ENCODE measurements around the gene FRS2.

The FRS2 gene

GRCh38 chr12:69533844-69534243 lies 63.7 kb downstream of the FRS2 start:
- TF ChIP-seq CTCF (conservative IDR thresholded peaks at IDR 0.05) (no peak), ZFX (IDR thresholded peaks at IDR 0.05) (no peak)
- no peak overlapping the region for H3K27ac ChIP-seq

GRCh38 chr12:69534389-69534822 lies 64.2 kb downstream of the FRS2 start:
- TF ChIP-seq ZFX (IDR thresholded peaks at IDR 0.05) = no peak
- TF ChIP-seq CTCF (conservative IDR thresholded peaks at IDR 0.05) = no peak
- H3K27ac ChIP-seq = no peak overlapping the region

- no peak overlapping the region for H3K27ac ChIP-seq
- TF ChIP-seq ZFX (IDR thresholded peaks at IDR 0.05) = no peak
- TF ChIP-seq CTCF (conservative IDR thresholded peaks at IDR 0.05) = no peak
Observed at GRCh38 chr12:69540987-69541386, 70.8 kb downstream of the FRS2 start.

- no peak overlapping the region for H3K27ac ChIP-seq
- TF ChIP-seq CTCF (conservative IDR thresholded peaks at IDR 0.05) = no peak
- TF ChIP-seq ZFX (IDR thresholded peaks at IDR 0.05) = no peak
Observed at GRCh38 chr12:69544087-69544486, 73.9 kb downstream of the FRS2 start.

- no peak overlapping the region for H3K27ac ChIP-seq
- TF ChIP-seq ZFX (IDR thresholded peaks at IDR 0.05) (no peak), CTCF (conservative IDR thresholded peaks at IDR 0.05) (no peak)
Observed at GRCh38 chr12:69545081-69545480, 74.9 kb downstream of the FRS2 start.

- TF ChIP-seq CTCF (conservative IDR thresholded peaks at IDR 0.05) = no peak
- no peak for TF ChIP-seq ZFX (IDR thresholded peaks at IDR 0.05)
- no peak overlapping the region for H3K27ac ChIP-seq
Observed at GRCh38 chr12:69546693-69547438, 76.7 kb downstream of the FRS2 start.

GRCh38 chr12:69548687-69549086 lies 78.5 kb downstream of the FRS2 start:
- TF ChIP-seq CTCF (conservative IDR thresholded peaks at IDR 0.05) (no peak), ZFX (IDR thresholded peaks at IDR 0.05) (no peak)
- no peak overlapping the region for H3K27ac ChIP-seq

Measured in C4-2B (cell line).